ENCODE data around the gene CLVS2.

GRCh38 chr6:123116370-123116769 is 120.3 kb downstream of the CLVS2 start:
- no peak for TF ChIP-seq CTCF (IDR thresholded peaks at IDR 0.05)
- TF ChIP-seq POLR2A (IDR thresholded peaks at IDR 0.05), result no peak

All from heart left ventricle (tissue), 13 donors.